Panc1 (cell line): ENCODE results near the gene UCHL3.

ENCODE experiments used
- CTCF ChIP-seq: fragments of 450-650 bp; IDR thresholded peaks from 2 replicates; pipeline ENCODE4 v1.5.1; 2017; ENCODE audit warnings: mild to moderate bottlenecking
- POLR2AphosphoS5 ChIP-seq: IDR thresholded peaks from 2 replicates; pipeline ENCODE4 v1.6.1; 2012; ENCODE audit warnings: mild to moderate bottlenecking, low read depth, low read length, moderate library complexity
- REST ChIP-seq, 2 experiments: IDR thresholded peaks; 2 replicates each; pipeline ENCODE4 v1.6.1; 2011 to 2012; ENCODE audit warnings: low read depth in 2 of 2, control low read depth in 1 of 2, low read length in 1 of 2, mild to moderate bottlenecking in 1 of 2, moderate library complexity in 1 of 2; ENCODE audit not compliant: insufficient read depth in 1 of 2
- TCF7L2 ChIP-seq: IDR thresholded peaks from 2 replicates; pipeline ENCODE4 v1.6.1; 2011; ENCODE audit warnings: mild to moderate bottlenecking, low read depth, low read length, inconsistent platforms

DNA sequence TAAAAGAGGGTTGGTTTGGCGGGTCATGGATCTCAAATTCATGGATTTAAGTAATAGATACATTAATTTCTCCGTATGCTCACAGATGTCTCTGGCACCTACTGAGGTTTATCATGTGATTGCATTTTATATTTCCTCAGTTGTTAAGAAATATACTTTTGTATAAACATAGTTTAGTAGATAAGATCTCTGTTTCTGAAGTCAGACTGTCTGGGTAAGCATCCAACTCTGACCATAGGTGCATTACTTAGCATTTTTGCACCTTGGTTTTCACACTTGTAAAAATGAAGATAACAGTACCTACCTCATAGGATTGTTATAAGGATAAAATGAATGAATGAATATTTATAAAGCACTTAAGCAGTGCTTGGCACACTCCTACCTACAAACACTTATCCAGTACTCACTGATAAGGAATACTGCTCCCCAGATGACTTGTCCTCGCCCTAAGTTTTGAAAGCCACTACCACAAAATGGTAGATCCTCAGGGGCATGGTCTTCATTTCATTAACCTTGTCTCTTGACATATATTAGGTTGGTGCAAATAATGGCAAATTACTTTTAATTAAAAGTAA lies 38.5 kb upstream of the UCHL3 start:
- TF ChIP-seq POLR2AphosphoS5 = no peak
- TF ChIP-seq CTCF = no peak
- no peak for TF ChIP-seq TCF7L2
- TF ChIP-seq REST (IDR thresholded peaks at IDR 0.05; ENCODE audit: insufficient read depth in 1 of 2, low read depth in 2 of 2, low read length in 1 of 2) = no peak
